H9 (cell line): ENCODE measurements around the gene UBE2L3. TPM values are rescaled to one million over a fixed set of nuclear protein-coding genes. Genes with fewer than 3 reads are reported as not detected.

Source experiments
- DNase-seq: peaks from one replicate; pipeline ENCODE4 v3.0.0-alpha.2; 2017
- H2AFZ ChIP-seq: one replicate; pipeline ENCODE4 v1.6.1; 2013; ENCODE audit warnings: mild to moderate bottlenecking, low read length, control low read depth, moderate library complexity
- H2AK5ac ChIP-seq: 2 replicates; pipeline ENCODE4 v1.6.1; 2013; ENCODE audit warnings: low read length, control low read depth, mixed read lengths; ENCODE audit not compliant: insufficient read length
- H2BK120ac ChIP-seq: one replicate; pipeline ENCODE4 v1.6.1; 2013; ENCODE audit warnings: low read depth, mild to moderate bottlenecking, low read length, control low read depth, inconsistent platforms; ENCODE audit not compliant: poor library complexity, severe bottlenecking
- H2BK12ac ChIP-seq: 2 replicates; pipeline ENCODE4 v1.6.1; 2013; ENCODE audit warnings: low read length, control low read depth, mixed read lengths, low read depth; ENCODE audit not compliant: insufficient read length
- H2BK15ac ChIP-seq: 2 replicates; pipeline ENCODE4 v1.6.1; 2013; ENCODE audit warnings: low read depth, low read length, control low read depth
- H2BK20ac ChIP-seq: one replicate; pipeline ENCODE4 v1.6.1; 2013; ENCODE audit warnings: low read depth, mild to moderate bottlenecking, low read length, control low read depth, inconsistent platforms; ENCODE audit not compliant: poor library complexity, severe bottlenecking
- H2BK5ac ChIP-seq: 2 replicates; pipeline ENCODE4 v1.6.1; 2013; ENCODE audit warnings: low read length, control low read depth, mixed read lengths; ENCODE audit not compliant: insufficient read length
- H3K14ac ChIP-seq: 2 replicates; pipeline ENCODE4 v1.6.1; 2013; ENCODE audit warnings: low read length, control low read depth; ENCODE audit not compliant: insufficient read depth
- H3K18ac ChIP-seq: 2 replicates; pipeline ENCODE4 v1.6.1; 2013; ENCODE audit warnings: low read depth, mild to moderate bottlenecking, mixed read lengths, low read length, control low read depth; ENCODE audit not compliant: insufficient read length
- H3K23ac ChIP-seq: 2 replicates; pipeline ENCODE4 v1.6.1; 2013; ENCODE audit warnings: low read length, control low read depth, mixed read lengths, low read depth; ENCODE audit not compliant: insufficient read length
- H3K23me2 ChIP-seq: 2 replicates; pipeline ENCODE4 v1.6.1; 2013; ENCODE audit warnings: low read depth, mild to moderate bottlenecking, mixed read lengths, low read length, control low read depth; ENCODE audit not compliant: insufficient read length, poor library complexity, severe bottlenecking
- H3K27ac ChIP-seq: 2 replicates; pipeline ENCODE4 v1.5.1; 2013; ENCODE audit warnings: low read length, control low read depth, mixed read lengths, low read depth; ENCODE audit not compliant: insufficient read length
- H3K27me3 ChIP-seq: 2 replicates; pipeline ENCODE4 v1.6.1; 2013; ENCODE audit warnings: low read length, control low read depth, inconsistent platforms; ENCODE audit not compliant: insufficient read depth
- H3K4ac ChIP-seq: 2 replicates; pipeline ENCODE4 v1.6.1; 2013; ENCODE audit warnings: low read depth, mild to moderate bottlenecking, control low read depth, inconsistent platforms, low read length, moderate library complexity
- H3K4me1 ChIP-seq: 2 replicates; pipeline ENCODE4 v1.6.1; 2013; ENCODE audit warnings: low read length, control low read depth, inconsistent platforms; ENCODE audit not compliant: insufficient read depth
- H3K4me2 ChIP-seq: 2 replicates; pipeline ENCODE4 v1.6.1; 2013; ENCODE audit warnings: low read length, control low read depth, mixed read lengths; ENCODE audit not compliant: insufficient read length, insufficient read depth
- H3K56ac ChIP-seq: 2 replicates; pipeline ENCODE4 v1.6.1; 2013; ENCODE audit warnings: low read depth, mild to moderate bottlenecking, mixed read lengths, low read length, control low read depth; ENCODE audit not compliant: insufficient read length
- H3K79me1 ChIP-seq: 2 replicates; pipeline ENCODE4 v1.6.1; 2013; ENCODE audit warnings: low read depth, mild to moderate bottlenecking, moderate library complexity, low read length, control low read depth, inconsistent platforms; ENCODE audit not compliant: insufficient read depth, poor library complexity, severe bottlenecking
- H3K79me2 ChIP-seq: 2 replicates; pipeline ENCODE4 v1.6.1; 2013; ENCODE audit warnings: low read length, control low read depth, inconsistent platforms; ENCODE audit not compliant: insufficient read depth
- H3K9ac ChIP-seq: 2 replicates; pipeline ENCODE4 v1.6.1; 2013; ENCODE audit warnings: low read length, control low read depth, mixed read lengths; ENCODE audit not compliant: insufficient read length; ENCODE audit errors: extremely low read depth
- H3K9me3 ChIP-seq: one replicate; pipeline ENCODE4 v1.6.1; 2013; ENCODE audit warnings: low read depth, low read length, inconsistent platforms; ENCODE audit not compliant: control insufficient read depth
- H3T11ph ChIP-seq: one replicate; pipeline ENCODE4 v1.6.1; 2013; ENCODE audit warnings: mild to moderate bottlenecking, low read length, control low read depth, inconsistent platforms
- H4K20me1 ChIP-seq: one replicate; pipeline ENCODE4 v1.6.1; 2013; ENCODE audit not compliant: control insufficient read depth, insufficient read length, insufficient read depth
- H4K5ac ChIP-seq: 2 replicates; pipeline ENCODE4 v1.6.1; 2013; ENCODE audit warnings: low read depth, mild to moderate bottlenecking, mixed read lengths, low read length, control low read depth; ENCODE audit not compliant: insufficient read length
- H4K8ac ChIP-seq: replicated peaks from 2 replicates; pipeline ENCODE4 v1.6.1; 2013; ENCODE audit warnings: low read length, control low read depth, mixed read lengths, low read depth; ENCODE audit not compliant: insufficient read length
- H4K91ac ChIP-seq: 2 replicates; pipeline ENCODE4 v1.6.1; 2013; ENCODE audit warnings: low read depth, mild to moderate bottlenecking, moderate library complexity, mixed read lengths, low read length, control low read depth; ENCODE audit not compliant: insufficient read length
- H3K27ac Mint-ChIP-seq, 3 experiments: 2 replicates in 2 of 3; 3 replicates in 1 of 3; pipeline ENCODE4 v1.8.0; 2020 to 2021; ENCODE audit warnings: mixed read lengths in 3 of 3, mild to moderate bottlenecking in 1 of 3, moderate library complexity in 1 of 3
- H3K27me3 Mint-ChIP-seq: 2 replicates; pipeline ENCODE4 v1.8.0; 2021; ENCODE audit warnings: low read depth, mild to moderate bottlenecking, moderate library complexity, mixed read lengths
- H3K36me3 Mint-ChIP-seq, 3 experiments: 2 replicates in 2 of 3; 3 replicates in 1 of 3; pipeline ENCODE4 v1.8.0; 2020 to 2021; ENCODE audit warnings: low read depth in 3 of 3, mixed read lengths in 3 of 3; ENCODE audit not compliant: insufficient read depth in 1 of 3
- H3K4me1 Mint-ChIP-seq, 2 experiments: 2 replicates each; pipeline ENCODE4 v1.8.0; 2020; ENCODE audit warnings: mixed read lengths in 2 of 2
- H3K4me3 Mint-ChIP-seq, 2 experiments: 2 replicates in 1 of 2; 3 replicates in 1 of 2; pipeline ENCODE4 v1.8.0; 2020 to 2021; ENCODE audit warnings: mild to moderate bottlenecking in 2 of 2, mixed read lengths in 2 of 2, moderate library complexity in 1 of 2
- H3K9me3 Mint-ChIP-seq, 2 experiments: 2 replicates in 1 of 2; 3 replicates in 1 of 2; pipeline ENCODE4 v1.8.0; 2020; ENCODE audit warnings: mild to moderate bottlenecking in 2 of 2, mixed read lengths in 2 of 2, moderate library complexity in 1 of 2
- CTCF ChIP-seq: fragments of 200-600 bp; sonication (generic); conservative IDR thresholded peaks from 3 replicates; pipeline ENCODE4 v1.8.0; 2021; ENCODE audit warnings: antibody characterized with exemption, mild to moderate bottlenecking
- WGBS: extraction: QIAGEN DNeasy Blood & Tissue Kit; methylation state at CpG from one replicate; pipeline ENCODE4 v1.1.7; 2013; ENCODE audit warnings: missing lambda C conversion rate, low lambda C conversion rate, mixed read lengths; ENCODE audit not compliant: insufficient read length; ENCODE audit errors: extremely low coverage; 5-methylcytosine and 5-hydroxymethylcytosine counted together
- total RNA-seq: library from RNA; stranded (reverse); gene quantifications from 2 replicates; pipeline ENCODE4 v1.2.1, GENCODE V29; 2021

The UBE2L3 gene
- total RNA-seq, 1 experiment from 2014 or later: 79.7 TPM

GRCh38 chr22:21639359-21639758 is 71.8 kb downstream of the UBE2L3 start:
- no peak overlapping the region for H3K18ac ChIP-seq
- no peak overlapping the region for H3K4ac ChIP-seq
- no peak overlapping the region for H3K23ac ChIP-seq
- DNase-seq: no peak
- H2AFZ ChIP-seq: no peak overlapping the region
- peaks cover 7% of the 10 kb centered on the region for H3K23me2 ChIP-seq
- Mint-ChIP-seq H3K9me3 (no peaks in the 10 kb centered on the region), H3K27ac (no peak overlapping the region), H3K4me1 (peaks cover 14% of the 10 kb centered on the region in 2 experiments), H3K27me3 (peaks cover 29% of the 10 kb centered on the region), H3K4me3 (no peak overlapping the region), H3K36me3 (peaks cover 10 to 12% (median 11%) of the 10 kb centered on the region in 3 experiments; a peak in 6 of 7 replicates)
- H3K27me3 ChIP-seq: no peaks in the 10 kb centered on the region; the same call in 1 of the 2 replicates
- H2BK5ac ChIP-seq: no peak overlapping the region
- no CpG with 5 or more reads among the region's 4 CpGs for WGBS
- no peaks in the 10 kb centered on the region for H3K79me1 ChIP-seq
- peaks cover 2% of the 10 kb centered on the region; the same call in 1 of the 2 replicates for H3K4me1 ChIP-seq
- H3K27ac ChIP-seq: no peak overlapping the region
- H3K14ac ChIP-seq: no peak overlapping the region
- H3K9me3 ChIP-seq: no peaks in the 10 kb centered on the region
- H3K56ac ChIP-seq: no peak overlapping the region
- no peak overlapping the region for H4K8ac ChIP-seq
- H4K5ac ChIP-seq: no peak overlapping the region
- no peak overlapping the region for H2BK15ac ChIP-seq
- H3K79me2 ChIP-seq: no peaks in the 10 kb centered on the region
- no peak overlapping the region for H3K9ac ChIP-seq
- no peak overlapping the region for H2BK120ac ChIP-seq
- no peak overlapping the region for H2BK12ac ChIP-seq
- H2AK5ac ChIP-seq: no peak overlapping the region
- no peaks in the 10 kb centered on the region for H4K20me1 ChIP-seq
- no peak overlapping the region for H3K4me2 ChIP-seq
- no peak overlapping the region for H3T11ph ChIP-seq
- TF ChIP-seq CTCF: no peak
- no peak overlapping the region for H2BK20ac ChIP-seq
- H4K91ac ChIP-seq: no peak overlapping the region
